Coronary artery (tissue), 2 donors: ENCODE measurements around the gene WDR37.
A peak's percentile ranks its signal among the peaks of the same experiment; 100 is the strongest.
"Not testable (repeated sequence)": the region's sequence is repeated elsewhere in the genome, so short reads cannot be mapped to it uniquely, and the experiment has no call there.

Experiments
- DNase-seq: peaks from one replicate; pipeline ENCODE4 v3.0.0-alpha.2; 2017; ENCODE audit warnings: low spot score
- H3K27ac ChIP-seq, 2 donors: fragments of 200-600 bp; sonication (generic); one replicate each; pipeline ENCODE4 v1.5.1; 2016 to 2019
- H3K4me3 ChIP-seq: fragments of 200-600 bp; sonication (generic); 2 replicates; pipeline ENCODE4 v1.5.1; 2016; ENCODE audit warnings: mild to moderate bottlenecking, moderate library complexity
- TF ChIP-seq, protein P1 (sequence below): fragments of 200-600 bp; sonication (generic); IDR thresholded peaks from one replicate; pipeline ENCODE4 v1.5.1; 2019; ENCODE audit warnings: antibody characterized with exemption

Gene WDR37

GRCh38 chr10:1154531-1155295 lies 98.5 kb downstream of the WDR37 start:
- Histone ChIP-seq H3K4me3 (no peak overlapping the region), H3K27ac (no peak overlapping the region)
- peak; percentile 28 for DNase-seq
- TF ChIP-seq, protein P1, sequence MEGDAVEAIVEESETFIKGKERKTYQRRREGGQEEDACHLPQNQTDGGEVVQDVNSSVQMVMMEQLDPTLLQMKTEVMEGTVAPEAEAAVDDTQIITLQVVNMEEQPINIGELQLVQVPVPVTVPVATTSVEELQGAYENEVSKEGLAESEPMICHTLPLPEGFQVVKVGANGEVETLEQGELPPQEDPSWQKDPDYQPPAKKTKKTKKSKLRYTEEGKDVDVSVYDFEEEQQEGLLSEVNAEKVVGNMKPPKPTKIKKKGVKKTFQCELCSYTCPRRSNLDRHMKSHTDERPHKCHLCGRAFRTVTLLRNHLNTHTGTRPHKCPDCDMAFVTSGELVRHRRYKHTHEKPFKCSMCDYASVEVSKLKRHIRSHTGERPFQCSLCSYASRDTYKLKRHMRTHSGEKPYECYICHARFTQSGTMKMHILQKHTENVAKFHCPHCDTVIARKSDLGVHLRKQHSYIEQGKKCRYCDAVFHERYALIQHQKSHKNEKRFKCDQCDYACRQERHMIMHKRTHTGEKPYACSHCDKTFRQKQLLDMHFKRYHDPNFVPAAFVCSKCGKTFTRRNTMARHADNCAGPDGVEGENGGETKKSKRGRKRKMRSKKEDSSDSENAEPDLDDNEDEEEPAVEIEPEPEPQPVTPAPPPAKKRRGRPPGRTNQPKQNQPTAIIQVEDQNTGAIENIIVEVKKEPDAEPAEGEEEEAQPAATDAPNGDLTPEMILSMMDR: no peak

DNA sequence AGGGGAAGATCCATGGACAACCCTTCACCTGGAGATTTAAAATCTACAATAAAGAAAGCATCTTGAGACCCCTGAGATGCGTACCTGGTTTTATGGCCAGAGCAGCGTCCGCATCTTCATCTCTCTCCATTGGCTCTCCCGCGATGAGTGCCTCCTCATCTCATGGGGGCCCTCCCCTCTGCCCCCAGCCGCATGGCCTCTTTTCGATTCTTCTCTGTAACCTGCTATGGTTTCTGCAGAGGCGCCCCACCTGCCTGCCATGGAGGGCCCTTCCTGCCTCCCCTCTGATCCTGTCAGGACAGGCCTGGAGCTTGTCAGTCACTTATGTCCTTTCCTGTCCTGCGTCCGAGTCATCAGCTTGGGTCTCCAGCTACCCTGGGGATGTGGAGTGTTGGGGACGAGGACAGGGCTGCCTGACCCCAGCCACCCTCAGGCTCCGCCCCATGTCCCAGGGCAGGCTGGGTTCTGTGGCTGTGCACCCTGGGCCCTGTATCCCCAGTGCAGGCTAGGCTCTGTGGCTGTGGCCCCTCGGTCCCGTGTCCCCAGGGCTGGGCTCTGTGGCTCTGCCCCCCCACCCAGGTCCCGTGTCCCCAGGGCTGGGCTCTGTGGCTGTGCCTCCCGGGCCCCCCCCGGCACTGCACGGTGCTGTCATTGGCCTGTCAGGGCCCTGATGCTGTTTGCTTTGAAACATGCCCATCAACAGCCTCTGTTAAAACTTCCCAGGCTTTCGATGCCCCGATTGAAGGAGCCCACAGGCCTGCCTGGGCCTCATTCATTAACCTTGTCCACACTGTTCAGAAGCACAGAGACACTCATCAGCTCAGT lies 99.8 kb downstream of the WDR37 start:
- H3K4me3 ChIP-seq: no peak overlapping the region
- DNase-seq: peak; percentile 61
- no peak overlapping the region for H3K27ac ChIP-seq
- TF ChIP-seq, protein P1: no peak

DNA sequence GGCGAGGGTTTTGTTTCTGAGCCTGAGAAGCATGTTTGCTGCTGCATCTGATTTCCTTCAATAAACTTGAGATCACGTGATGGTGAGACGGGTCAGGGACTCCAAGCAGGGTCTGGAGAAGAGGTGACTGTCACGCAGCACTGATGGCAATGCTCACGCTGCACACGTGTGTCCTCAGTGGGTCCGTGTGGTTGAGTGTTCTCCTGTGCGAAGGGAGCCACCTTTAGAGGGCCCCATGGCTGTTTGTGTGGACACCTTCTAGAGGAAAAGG lies 100.4 kb downstream of the WDR37 start:
- Histone ChIP-seq H3K4me3 (no peak overlapping the region), H3K27ac (no peak overlapping the region)
- DNase-seq: no peak
- TF ChIP-seq, protein P1: no peak

- DNase-seq: peak; percentile 49
- TF ChIP-seq, protein P1: no peak
Observed at GRCh38 chr10:1156921-1157614, 100.9 kb downstream of the WDR37 start.

GRCh38 chr10:1157615-1157933 lies 101.4 kb downstream of the WDR37 start:
- no peak overlapping the region for H3K27ac ChIP-seq
- DNase-seq: peak; percentile 60
- H3K4me3 ChIP-seq: no peak overlapping the region
- TF ChIP-seq, protein P1: no peak

More at GRCh38 chr10:1156921-1157614, 100.9 kb downstream of the WDR37 start:
- Histone ChIP-seq H3K27ac (no peak overlapping the region), H3K4me3 (no peak overlapping the region)

DNA sequence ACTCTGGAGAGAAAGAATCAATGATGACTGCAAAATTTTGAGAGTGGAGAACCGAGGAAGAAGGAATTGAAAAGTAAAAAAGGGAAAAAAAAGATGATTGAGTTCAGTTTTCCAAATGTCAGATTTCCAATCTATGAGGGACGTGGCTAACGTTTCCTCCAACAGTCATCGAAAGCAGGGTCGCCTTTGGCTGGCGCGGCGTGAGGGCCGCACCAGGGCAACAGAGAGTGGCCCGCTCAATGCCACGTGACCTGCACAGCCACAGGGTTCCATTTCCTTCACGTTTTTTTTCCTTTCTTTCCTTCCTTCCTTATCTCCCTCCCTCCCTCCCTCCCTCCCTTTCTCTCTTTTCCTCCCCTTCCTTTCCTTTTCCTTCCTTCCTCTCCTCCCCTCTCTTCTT lies 101.9 kb downstream of the WDR37 start:
- TF ChIP-seq, protein P1: no peak
- no peak for DNase-seq
- H3K4me3 ChIP-seq: no peak overlapping the region
- no peak overlapping the region for H3K27ac ChIP-seq

- H3K4me3 ChIP-seq, H3K27ac ChIP-seq, DNase-seq: not testable (repeated sequence)
Observed at GRCh38 chr10:1158536-1158935, 102.4 kb downstream of the WDR37 start.
